GM18526 (cell line): Measurements from ENCODE around the gene IDUA.

ENCODE experiments used
- POLR2A ChIP-seq: IDR thresholded peaks from 3 replicates; pipeline ENCODE4 v1.6.1; 2011; ENCODE audit not compliant: insufficient read length; ENCODE audit errors: extremely low read depth

Gene IDUA

GRCh38 chr4:1021386-1022050, 34.7 kb downstream of the IDUA start:
- TF ChIP-seq POLR2A = no peak

DNA sequence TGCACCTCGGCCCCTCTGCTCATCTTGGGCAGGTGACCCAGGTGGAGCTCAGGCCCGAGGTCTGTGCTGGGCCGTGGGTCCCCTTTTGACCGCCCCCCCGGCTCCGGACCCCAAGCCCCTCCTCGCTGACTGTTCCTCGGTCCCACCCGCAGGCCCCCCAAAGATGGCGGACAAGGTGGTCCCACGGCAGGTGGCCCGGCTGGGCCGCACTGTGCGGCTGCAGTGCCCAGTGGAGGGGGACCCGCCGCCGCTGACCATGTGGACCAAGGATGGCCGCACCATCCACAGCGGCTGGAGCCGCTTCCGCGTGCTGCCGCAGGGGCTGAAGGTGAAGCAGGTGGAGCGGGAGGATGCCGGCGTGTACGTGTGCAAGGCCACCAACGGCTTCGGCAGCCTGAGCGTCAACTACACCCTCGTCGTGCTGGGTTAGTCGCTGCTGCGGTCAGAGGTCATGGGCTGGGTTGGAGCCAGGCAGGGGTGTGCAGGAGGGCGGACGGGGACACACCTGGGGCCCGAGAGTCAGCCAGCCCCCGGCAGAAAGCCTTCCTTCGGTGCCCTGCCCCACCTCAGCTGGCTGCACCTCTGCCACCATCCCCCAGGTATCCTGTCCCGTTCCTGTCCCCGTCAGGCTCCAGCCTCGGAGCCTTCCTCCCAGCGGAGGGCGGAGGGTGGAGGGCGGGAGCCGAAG, 35.4 kb downstream of the IDUA start:
- no peak for TF ChIP-seq POLR2A

DNA sequence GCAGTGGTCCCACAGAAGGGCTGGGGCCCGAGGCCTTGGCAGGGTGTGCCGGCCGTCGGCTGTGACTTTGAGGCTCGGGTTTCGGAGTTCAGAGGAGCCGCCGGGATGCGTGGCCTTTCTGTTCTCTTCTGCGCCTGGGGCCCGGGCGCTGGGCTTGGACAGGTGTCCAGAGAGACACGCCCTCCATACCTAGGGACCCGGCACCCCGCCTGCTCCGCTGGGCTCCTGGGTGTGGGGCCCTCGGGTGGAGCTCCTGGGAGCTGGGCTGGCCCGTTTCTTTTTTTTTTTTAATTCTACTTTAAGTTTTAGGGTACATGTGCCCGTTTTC, 35.9 kb downstream of the IDUA start:
- no peak for TF ChIP-seq POLR2A

GRCh38 chr4:1023075-1023640, 36.3 kb downstream of the IDUA start:
- no peak for TF ChIP-seq POLR2A

DNA sequence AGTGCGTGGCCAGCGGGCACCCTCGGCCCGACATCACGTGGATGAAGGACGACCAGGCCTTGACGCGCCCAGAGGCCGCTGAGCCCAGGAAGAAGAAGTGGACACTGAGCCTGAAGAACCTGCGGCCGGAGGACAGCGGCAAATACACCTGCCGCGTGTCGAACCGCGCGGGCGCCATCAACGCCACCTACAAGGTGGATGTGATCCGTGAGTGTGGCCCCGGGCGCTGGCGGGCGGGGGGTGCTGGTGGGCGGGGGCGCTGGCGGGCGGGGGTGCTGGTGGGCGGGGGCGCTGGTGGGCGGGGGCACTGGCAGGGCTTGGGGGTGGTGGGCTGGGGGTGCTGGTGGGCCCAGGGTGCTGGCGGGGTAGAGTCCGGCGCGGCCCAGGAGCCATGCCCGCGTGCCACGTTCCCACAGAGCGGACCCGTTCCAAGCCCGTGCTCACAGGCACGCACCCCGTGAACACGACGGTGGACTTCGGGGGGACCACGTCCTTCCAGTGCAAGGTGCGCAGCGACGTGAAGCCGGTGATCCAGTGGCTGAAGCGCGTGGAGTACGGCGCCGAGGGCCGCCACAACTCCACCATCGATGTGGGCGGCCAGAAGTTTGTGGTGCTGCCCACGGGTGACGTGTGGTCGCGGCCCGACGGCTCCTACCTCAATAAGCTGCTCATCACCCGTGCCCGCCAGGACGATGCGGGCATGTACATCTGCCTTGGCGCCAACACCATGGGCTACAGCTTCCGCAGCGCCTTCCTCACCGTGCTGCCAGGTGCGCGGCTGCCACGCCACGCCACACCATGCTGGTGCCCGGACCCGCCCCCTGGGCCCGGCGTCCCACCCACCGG, 37.3 kb downstream of the IDUA start:
- no peak for TF ChIP-seq POLR2A

- TF ChIP-seq POLR2A = no peak
Measured at GRCh38 chr4:1024882-1025545, 38.2 kb downstream of the IDUA start.

- TF ChIP-seq POLR2A = no peak
Measured at GRCh38 chr4:1026115-1026514, 39.3 kb downstream of the IDUA start.

DNA sequence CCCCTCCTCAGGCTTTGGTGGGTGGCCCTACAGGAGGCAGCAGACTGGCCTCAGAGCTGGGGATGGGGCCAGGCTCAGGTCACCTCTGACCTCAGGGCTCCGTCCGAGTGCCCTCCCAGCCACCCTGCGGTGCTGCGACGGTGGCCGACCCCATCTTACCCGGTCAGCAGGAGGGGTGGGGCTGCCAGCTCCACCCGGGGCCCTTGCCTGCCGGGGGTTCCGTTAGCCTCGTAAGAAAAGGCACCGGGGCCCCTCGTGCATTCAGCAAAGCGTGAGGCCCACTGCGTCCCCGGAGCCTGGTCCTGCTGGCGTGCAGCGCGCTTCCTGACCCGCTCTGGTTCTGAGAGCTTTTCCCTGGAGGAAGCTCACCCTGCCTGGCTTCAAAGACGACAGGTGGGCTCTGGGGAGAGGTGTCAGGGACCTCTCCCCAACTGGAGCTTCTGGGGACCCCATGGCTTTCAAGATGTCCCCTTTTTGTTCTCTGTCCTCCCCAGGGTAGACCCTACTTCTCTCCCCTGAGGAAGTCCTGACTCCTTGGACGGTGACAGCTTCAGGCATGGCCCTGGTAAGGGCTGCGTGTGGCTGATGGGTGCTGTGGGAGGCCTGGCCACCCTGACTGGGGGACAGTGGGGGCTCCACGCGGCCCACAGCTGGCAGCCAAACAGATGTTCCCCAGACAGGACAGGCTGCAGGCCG, 40.5 kb downstream of the IDUA start:
- no peak for TF ChIP-seq POLR2A

DNA sequence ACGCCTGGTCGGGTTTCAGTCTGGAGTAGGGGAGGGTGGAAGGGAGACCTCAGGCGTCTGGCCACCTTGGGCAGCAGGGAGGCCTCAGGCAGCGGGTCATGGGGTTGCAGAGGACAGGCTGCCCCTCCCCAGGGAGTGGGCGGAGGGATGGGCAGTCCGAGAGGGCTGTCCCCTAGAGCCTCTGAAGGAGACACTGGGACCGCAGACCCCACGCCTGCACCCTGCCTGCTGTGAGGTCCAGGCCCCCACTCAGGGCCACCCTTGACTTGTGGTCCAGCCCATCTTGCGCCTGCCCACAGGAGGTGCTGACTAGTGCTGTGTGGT, 41.0 kb downstream of the IDUA start:
- TF ChIP-seq POLR2A = no peak

- no peak for TF ChIP-seq POLR2A
Measured at GRCh38 chr4:1028574-1029220, 41.9 kb downstream of the IDUA start.

- TF ChIP-seq POLR2A = no peak
Measured at GRCh38 chr4:1029529-1029928, 42.7 kb downstream of the IDUA start.

GRCh38 chr4:1030031-1030430, 43.2 kb downstream of the IDUA start:
- no peak for TF ChIP-seq POLR2A

DNA sequence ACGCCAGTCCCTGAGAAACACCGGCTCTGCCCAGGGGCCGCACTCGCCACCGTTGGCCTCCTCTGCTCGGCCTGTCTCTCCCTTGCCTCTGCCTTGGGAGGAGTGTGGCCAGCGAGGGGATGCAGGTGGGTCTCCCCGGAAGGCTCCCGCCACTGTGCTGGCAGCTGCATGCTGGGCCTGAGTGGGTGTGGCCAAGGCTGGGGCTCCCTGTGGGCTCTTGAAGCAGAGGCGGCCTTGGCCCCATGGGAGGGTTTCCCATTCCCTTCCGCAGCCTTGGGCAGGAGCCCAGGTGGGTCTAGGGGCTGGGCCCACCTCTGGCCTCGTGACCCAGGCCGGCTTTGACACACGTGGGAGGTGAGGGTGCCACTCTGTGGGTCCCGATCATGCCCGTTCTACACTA, 43.7 kb downstream of the IDUA start:
- TF ChIP-seq POLR2A = no peak

DNA sequence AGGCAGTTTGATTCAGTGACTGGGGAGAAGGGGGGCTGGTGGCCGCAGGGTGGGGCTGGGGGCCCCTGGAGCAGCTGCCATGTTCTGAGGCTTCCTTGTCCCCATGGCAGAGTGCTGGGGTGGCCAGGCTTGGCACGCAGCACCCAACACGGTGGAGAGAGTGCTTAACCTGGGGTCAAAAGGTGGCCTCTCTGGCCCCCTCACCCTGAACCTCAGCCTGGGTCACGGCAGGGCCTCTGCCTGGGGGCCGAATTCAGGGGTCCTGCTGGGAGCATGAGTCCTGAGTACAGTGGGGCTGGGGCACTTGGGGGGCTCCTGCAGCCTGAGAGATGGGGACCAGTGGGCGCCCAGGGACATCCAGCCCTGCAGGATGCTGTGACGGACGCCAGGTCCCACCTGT, 44.5 kb downstream of the IDUA start:
- TF ChIP-seq POLR2A = no peak

DNA sequence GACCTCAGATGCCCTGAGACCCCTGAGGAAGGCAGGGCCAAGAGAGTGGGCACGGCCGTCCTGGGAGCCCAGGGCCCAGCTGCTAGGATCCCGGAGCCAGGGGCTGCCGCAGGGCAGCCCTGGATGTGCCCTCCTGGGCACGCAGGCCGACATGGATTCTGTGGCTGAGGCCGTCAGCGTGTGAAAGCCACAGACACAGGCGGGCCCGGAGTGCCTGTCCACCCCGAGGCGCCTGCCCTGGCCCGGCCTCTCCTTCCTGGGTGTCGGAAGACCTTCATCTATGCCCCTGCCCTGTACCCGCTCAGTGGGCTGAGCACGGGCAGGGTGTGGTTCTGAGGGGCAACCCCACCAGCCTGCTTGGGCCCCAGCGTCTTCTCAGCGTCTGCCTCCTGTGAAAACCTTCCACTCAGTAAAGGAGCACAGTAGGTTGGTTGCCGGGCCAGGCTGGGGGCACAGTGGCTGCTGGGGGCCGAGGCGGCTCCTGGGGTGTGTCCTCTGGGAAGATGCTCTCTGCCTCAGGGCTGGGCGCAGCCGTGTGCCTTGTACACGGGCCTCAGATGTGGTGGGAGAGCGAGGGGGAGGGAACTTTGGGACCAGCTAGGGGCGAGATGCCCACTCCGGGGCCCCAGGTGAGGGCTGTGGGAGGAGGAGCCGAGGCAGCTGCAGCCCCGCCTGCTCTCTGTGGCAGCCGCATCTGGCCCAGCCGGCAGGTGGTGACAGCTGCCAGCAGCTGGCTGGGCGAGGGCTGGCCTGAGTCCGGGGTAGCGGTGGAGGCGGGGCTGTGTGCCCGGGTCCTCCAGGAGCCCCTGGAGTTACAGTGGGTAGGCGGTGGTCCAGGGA, 45.3 kb downstream of the IDUA start:
- TF ChIP-seq POLR2A = no peak
